A673 (cell line): Measurements from ENCODE around the gene TRIM71.

Experiments
- CTCF ChIP-seq: fragments of 300-800, 200-600 bp; sonication (generic); conservative IDR thresholded peaks from 2 replicates; pipeline ENCODE4 v1.5.1; 2017; ENCODE audit warnings: low read depth, mild to moderate bottlenecking, antibody characterized with exemption, low read length, moderate library complexity, mixed read lengths
- EZH2 ChIP-seq: fragments of 200-600 bp; sonication (generic); IDR thresholded peaks from 2 replicates; pipeline ENCODE4 v1.6.1; 2017; ENCODE audit warnings: borderline replicate concordance, low read depth, mild to moderate bottlenecking, mixed read lengths, antibody characterized with exemption, low read length; ENCODE audit not compliant: poor library complexity, severe bottlenecking

DNA sequence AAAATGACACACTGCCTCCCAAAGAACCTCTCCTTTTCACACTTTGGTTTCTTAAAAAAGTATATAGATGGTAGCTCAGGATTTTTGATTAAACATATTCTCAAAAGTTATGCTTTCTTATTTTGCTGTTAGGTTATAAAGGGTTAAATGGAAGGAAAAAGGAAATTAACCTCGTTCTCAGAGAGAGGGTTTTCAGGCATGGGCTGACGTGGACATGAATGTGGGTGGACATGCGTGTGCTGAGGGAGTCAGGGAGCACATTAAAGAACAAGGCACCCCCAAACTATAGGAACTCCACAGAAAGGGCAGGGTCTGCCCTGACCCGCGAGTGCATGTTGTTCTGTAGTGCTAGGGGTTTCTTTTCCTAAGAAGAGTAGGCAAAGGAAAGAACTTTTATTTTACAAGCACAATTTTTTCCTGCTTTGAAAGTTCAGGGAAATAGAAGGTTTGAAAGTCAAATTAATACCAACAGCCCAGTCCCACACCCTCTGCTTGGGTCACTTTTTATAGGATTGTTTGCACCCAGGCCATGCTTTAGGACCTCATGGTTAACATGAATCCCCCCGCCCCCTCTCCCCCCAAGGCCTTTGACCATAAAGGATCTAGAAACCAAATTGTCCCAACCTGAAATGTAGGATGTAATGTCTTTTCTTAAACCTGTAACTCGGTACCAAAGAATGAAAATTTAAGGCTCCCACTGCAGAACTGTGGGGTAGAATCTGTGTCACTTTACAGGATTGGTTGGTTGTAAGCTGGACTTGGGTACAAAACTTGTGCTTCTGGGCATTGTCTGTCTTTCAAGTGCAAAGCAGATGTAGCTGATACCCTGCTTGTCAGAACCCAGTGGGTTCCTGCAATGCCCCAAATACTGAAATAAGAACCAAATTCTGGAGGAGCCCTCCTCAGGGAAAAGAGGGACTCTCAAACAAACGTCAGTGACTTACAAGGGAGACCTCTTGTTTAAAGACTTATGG lies 75.1 kb downstream of the TRIM71 start:
- TF ChIP-seq CTCF (no peak), EZH2 (no peak)
